Stimulated activated effector memory CD8-positive, alpha-beta T cell treated with anti-CD3 and anti-CD28 coated beads, Interleukin-12 subunit alpha, Interleukin-12 subunit beta, amount 100 ng/mL, for 72 hours (primary cell): ENCODE measurements around the gene SLC1A4.

Experiments
- ATAC-seq: fragments of 150-1000 bp; cut with Tn5 transposase; 2 replicates; pipeline ENCODE4 v1.10.0; 2021
- DNase-seq, 2 donors: peaks; one replicate each; pipeline ENCODE4 v3.0.0; 2021 to 2022; ENCODE audit warnings: low spot score in 2 of 2
- H3K27ac Mint-ChIP-seq: one replicate; pipeline ENCODE4 v1.8.0; 2022; ENCODE audit warnings: mild to moderate bottlenecking, mixed read lengths
- H3K36me3 Mint-ChIP-seq: one replicate; pipeline ENCODE4 v1.8.0; 2022; ENCODE audit warnings: mild to moderate bottlenecking, mixed read lengths
- H3K4me1 Mint-ChIP-seq: one replicate; pipeline ENCODE4 v1.8.0; 2022; ENCODE audit warnings: mixed read lengths
- H3K4me3 Mint-ChIP-seq: one replicate; pipeline ENCODE4 v1.8.0; 2022; ENCODE audit warnings: mild to moderate bottlenecking, mixed read lengths
- H3K9me3 Mint-ChIP-seq: one replicate; pipeline ENCODE4 v1.8.0; 2022; ENCODE audit warnings: mixed read lengths

The SLC1A4 gene

GRCh38 chr2:64979744-64980143, 9.5 kb upstream of the SLC1A4 start:
- ATAC-seq = no peak
- peaks cover 37% of the 10 kb centered on the region for H3K4me1 Mint-ChIP-seq
- no peak for DNase-seq
- no peak overlapping the region for H3K4me3 Mint-ChIP-seq
- no peaks in the 10 kb centered on the region for H3K9me3 Mint-ChIP-seq
- H3K36me3 Mint-ChIP-seq = no peaks in the 10 kb centered on the region
- no peak overlapping the region for H3K27ac Mint-ChIP-seq

DNA sequence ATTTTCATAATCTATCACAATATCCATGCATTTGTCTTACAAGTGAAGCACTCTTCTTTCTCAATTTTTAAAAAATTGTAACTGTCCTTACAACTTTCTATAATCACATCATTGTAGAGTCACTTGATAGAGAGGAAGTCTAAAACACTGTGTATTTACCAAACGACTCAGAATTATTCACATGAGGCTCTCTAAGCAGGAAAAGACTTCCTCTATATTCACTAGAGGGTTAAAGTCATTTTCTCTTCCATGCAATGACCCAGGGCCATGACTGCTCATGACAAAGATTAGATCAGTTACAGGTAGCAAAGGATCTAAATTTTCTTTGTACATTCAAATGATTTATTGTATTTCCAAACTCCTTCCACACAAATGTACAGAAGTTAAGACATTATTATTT, 9.0 kb upstream of the SLC1A4 start:
- Mint-ChIP-seq H3K36me3 (no peaks in the 10 kb centered on the region), H3K4me3 (no peak overlapping the region), H3K9me3 (no peaks in the 10 kb centered on the region), H3K4me1 (peaks cover 41% of the 10 kb centered on the region), H3K27ac (no peak overlapping the region)
- no peak for ATAC-seq
- no peak for DNase-seq

- DNase-seq = no peak
- H3K4me1 Mint-ChIP-seq = peaks cover 57% of the 10 kb centered on the region
- H3K36me3 Mint-ChIP-seq = no peaks in the 10 kb centered on the region
- no peaks in the 10 kb centered on the region for H3K9me3 Mint-ChIP-seq
- peak overlapping the region; percentile 82 for H3K27ac Mint-ChIP-seq
- H3K4me3 Mint-ChIP-seq = peak overlapping the region; percentile 13
- peak; percentile 78 for ATAC-seq
These were observed 6.8 kb upstream of the SLC1A4 start for GRCh38 chr2:64982311-64982857.

- Mint-ChIP-seq H3K27ac (peak overlapping the region; percentile 82), H3K36me3 (peaks cover 5% of the 10 kb centered on the region), H3K4me1 (peaks cover 63% of the 10 kb centered on the region), H3K4me3 (no peak overlapping the region), H3K9me3 (no peaks in the 10 kb centered on the region)
- ATAC-seq = no peak
- no peak for DNase-seq
These were observed 6.3 kb upstream of the SLC1A4 start for GRCh38 chr2:64982932-64983331.

- peaks cover 74% of the 10 kb centered on the region for H3K4me1 Mint-ChIP-seq
- peak overlapping the region; percentile 92 for H3K4me3 Mint-ChIP-seq
- peaks cover 18% of the 10 kb centered on the region for H3K36me3 Mint-ChIP-seq
- DNase-seq (peak in 1 of 2 donors; percentile 66), ATAC-seq (peak; percentile 53)
- no peaks in the 10 kb centered on the region for H3K9me3 Mint-ChIP-seq
- H3K27ac Mint-ChIP-seq = no peak overlapping the region
These were observed 3.8 kb upstream of the SLC1A4 start for GRCh38 chr2:64985447-64985846.

- ATAC-seq = peak; percentile 6
These were observed 1.9 kb upstream of the SLC1A4 start for GRCh38 chr2:64987001-64987955.

DNA sequence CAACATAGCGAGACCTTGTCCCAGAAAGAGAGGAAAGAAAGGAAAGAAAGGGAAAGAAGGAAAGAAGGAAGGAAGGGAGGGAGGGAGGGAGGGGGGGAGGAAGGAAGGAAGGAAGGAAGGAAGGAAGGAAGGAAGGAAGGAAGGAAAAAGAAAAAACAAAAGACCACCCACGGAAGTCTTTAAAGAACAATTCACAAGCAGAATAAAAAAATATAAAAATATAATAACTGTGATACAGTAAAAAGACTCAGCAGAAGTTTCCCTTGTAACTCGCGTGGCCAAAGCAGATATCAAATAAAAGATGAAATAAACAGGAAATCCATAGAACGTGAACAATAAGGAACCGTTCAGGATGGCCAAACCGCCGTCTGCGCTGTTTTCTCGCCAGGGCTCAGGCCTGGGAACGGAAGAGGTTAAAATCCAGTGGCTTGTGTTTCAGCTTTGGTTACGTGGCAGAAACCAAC, 1.2 kb upstream of the SLC1A4 start:
- DNase-seq (no peak), ATAC-seq (no peak)
- H3K9me3 Mint-ChIP-seq = no peaks in the 10 kb centered on the region
- peaks cover 79% of the 10 kb centered on the region for H3K4me1 Mint-ChIP-seq
- H3K36me3 Mint-ChIP-seq = peaks cover 26% of the 10 kb centered on the region
- H3K4me3 Mint-ChIP-seq = peak overlapping the region; percentile 92
- peak overlapping the region; percentile 90 for H3K27ac Mint-ChIP-seq

More at GRCh38 chr2:64987001-64987955, 1.9 kb upstream of the SLC1A4 start:
- H3K4me3 Mint-ChIP-seq = peak overlapping the region; percentile 92
- no peaks in the 10 kb centered on the region for H3K9me3 Mint-ChIP-seq
- DNase-seq = peak in 1 of 2 donors; percentile 56
- peak overlapping the region; percentile 90 for H3K27ac Mint-ChIP-seq
- peaks cover 20% of the 10 kb centered on the region for H3K36me3 Mint-ChIP-seq
- H3K4me1 Mint-ChIP-seq = peaks cover 79% of the 10 kb centered on the region

DNA sequence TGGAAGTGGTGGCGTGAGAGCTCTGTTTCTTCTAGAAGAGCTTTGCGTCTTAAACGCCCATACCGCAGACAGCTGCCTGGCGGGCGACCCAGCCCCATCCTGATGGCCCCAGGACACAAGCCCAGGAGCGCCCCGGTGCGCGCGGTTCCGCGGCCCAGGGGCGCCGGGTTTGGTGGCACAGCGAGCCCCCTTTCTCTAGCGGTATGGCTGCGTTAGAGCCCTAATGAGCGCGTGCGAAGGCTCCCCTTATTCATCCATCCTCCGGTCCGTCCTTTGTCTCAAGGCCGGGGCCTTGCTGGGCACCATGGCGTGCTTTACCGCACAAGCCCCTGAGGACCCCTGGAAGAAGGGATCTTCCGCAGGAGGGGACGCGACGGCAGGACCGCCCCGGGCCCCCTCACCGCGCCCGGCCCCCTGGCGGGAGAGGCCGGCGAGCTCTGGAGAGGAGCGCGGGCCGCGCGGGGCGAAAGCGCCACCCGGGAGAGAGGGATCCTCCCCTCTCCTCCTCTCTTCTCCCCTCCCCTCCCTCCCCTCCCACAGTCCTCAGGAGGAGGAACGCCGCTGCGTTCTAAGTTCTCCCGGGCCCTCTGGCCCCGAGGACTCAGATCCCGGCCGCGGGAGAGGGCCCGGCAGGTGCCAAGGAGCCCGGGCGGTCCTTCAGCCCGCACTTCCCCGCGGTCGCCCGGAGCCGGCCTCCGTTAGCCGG, 626 bp upstream of the SLC1A4 start:
- peak overlapping the region; percentile 90 for H3K27ac Mint-ChIP-seq
- ATAC-seq (peak; percentile 52), DNase-seq (peak; percentile 49 to 87)
- peaks cover 80% of the 10 kb centered on the region for H3K4me1 Mint-ChIP-seq
- H3K4me3 Mint-ChIP-seq = peak overlapping the region; percentile 92
- H3K9me3 Mint-ChIP-seq = no peaks in the 10 kb centered on the region
- H3K36me3 Mint-ChIP-seq = peaks cover 26% of the 10 kb centered on the region

DNA sequence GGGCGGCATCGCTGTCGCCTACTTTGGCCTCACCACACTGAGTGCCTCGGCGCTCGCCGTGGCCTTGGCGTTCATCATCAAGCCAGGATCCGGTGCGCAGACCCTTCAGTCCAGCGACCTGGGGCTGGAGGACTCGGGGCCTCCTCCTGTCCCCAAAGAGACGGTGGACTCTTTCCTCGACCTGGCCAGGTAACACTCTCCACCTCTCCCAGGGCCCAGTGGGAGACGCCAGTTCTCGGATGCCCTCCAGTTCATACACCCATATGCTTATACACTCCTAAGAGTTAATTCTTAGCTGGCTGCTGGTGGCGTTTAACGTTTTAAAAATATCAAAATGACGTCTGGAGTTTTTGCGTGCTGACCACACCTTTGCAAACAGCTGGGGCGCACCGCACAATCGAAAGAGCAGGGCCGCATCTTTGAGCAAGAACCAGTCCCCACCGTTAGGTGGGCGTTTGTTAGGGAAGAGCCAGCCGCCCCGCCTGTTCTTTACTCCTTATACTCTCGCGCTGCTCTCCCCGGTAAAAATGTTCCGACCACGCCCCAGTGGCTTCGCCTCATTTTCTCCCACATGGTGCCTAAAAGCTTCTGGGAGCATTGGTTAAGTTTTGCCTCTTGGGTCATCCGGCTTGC, 899 bp downstream of the SLC1A4 start:
- H3K36me3 Mint-ChIP-seq = peaks cover 26% of the 10 kb centered on the region
- H3K9me3 Mint-ChIP-seq = no peaks in the 10 kb centered on the region
- peak overlapping the region; percentile 90 for H3K27ac Mint-ChIP-seq
- peak overlapping the region; percentile 92 for H3K4me3 Mint-ChIP-seq
- no peak for ATAC-seq
- no peak for DNase-seq
- peaks cover 66% of the 10 kb centered on the region for H3K4me1 Mint-ChIP-seq

DNA sequence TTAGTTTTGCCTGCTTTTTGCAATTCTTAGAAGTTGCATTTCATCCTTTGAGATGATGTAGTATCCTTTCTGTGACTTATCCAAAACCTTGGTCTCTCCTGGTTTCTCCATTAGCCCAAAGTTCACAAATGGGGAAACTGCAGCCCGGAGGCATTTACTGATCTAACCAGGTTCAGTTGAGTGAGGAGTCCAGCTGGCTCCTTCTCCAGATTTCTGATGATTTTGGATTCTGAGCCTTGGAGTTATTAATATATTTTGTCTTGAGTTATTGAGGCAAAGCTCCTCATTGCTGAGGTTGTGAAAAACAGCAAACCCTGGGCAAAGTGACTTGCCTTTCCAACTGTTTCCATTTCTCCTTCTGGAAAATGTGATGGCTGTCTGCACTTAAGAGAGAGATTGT, 1.7 kb downstream of the SLC1A4 start:
- Mint-ChIP-seq H3K9me3 (no peaks in the 10 kb centered on the region), H3K4me3 (peak overlapping the region; percentile 92), H3K27ac (peak overlapping the region; percentile 90), H3K36me3 (peaks cover 26% of the 10 kb centered on the region), H3K4me1 (peaks cover 58% of the 10 kb centered on the region)
- DNase-seq = no peak
- ATAC-seq = no peak

GRCh38 chr2:64992218-64992617, 3.0 kb downstream of the SLC1A4 start:
- peak overlapping the region; percentile 92 for H3K4me3 Mint-ChIP-seq
- ATAC-seq (no peak), DNase-seq (no peak)
- H3K9me3 Mint-ChIP-seq = no peaks in the 10 kb centered on the region
- no peak overlapping the region for H3K27ac Mint-ChIP-seq
- H3K36me3 Mint-ChIP-seq = peaks cover 27% of the 10 kb centered on the region
- peaks cover 45% of the 10 kb centered on the region for H3K4me1 Mint-ChIP-seq

GRCh38 chr2:64992990-64993389, 3.8 kb downstream of the SLC1A4 start:
- Mint-ChIP-seq H3K4me3 (no peak overlapping the region), H3K36me3 (peaks cover 26% of the 10 kb centered on the region), H3K4me1 (peaks cover 37% of the 10 kb centered on the region), H3K9me3 (no peaks in the 10 kb centered on the region), H3K27ac (no peak overlapping the region)
- no peak for DNase-seq
- ATAC-seq = no peak

DNA sequence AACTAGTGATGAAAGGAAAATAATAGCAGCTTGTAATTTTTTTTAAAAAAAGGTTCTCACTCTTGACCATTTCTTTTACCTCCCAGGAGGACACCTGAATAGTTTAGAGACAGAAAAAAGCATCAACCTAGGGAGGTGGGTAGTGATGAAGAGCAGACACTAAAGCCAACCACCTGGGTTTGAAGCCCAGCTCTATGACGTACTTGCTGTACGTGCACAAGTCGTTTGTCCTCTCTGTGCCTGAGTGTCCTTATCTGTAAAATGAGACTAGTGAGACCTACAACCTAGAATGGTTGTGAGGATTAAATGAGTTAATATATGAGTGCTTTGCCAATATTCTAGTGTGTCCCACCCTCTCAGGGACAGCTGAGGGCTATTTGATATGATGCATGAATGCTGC, 5.8 kb downstream of the SLC1A4 start:
- H3K4me1 Mint-ChIP-seq = peaks cover 31% of the 10 kb centered on the region
- no peak overlapping the region for H3K27ac Mint-ChIP-seq
- peaks cover 17% of the 10 kb centered on the region for H3K36me3 Mint-ChIP-seq
- no peak overlapping the region for H3K4me3 Mint-ChIP-seq
- H3K9me3 Mint-ChIP-seq = no peaks in the 10 kb centered on the region
- no peak for DNase-seq
- ATAC-seq = no peak

DNA sequence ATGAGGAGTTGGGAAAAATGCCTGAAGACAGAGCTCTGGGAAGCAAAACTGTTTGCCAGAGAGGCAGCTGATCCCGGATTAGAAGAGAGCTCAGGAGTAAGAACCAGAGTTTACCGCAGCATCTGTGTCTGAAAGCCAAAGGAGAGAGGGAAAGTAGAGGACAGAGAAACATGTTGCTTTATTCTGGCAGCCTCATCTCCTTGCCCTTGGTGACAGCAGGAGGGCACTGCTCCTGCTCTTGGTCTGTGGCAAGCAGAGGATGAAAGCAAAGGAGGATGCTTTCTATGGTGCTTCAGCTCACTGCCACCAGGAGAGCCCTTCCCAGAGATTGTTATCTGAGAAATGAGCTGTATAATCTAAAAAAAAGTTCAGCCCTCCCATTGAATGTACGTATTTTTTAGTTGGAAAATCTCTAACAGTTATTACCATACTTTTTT, 7.7 kb downstream of the SLC1A4 start:
- Mint-ChIP-seq H3K4me3 (no peak overlapping the region), H3K27ac (no peak overlapping the region), H3K36me3 (peaks cover 15% of the 10 kb centered on the region), H3K9me3 (no peaks in the 10 kb centered on the region), H3K4me1 (peaks cover 14% of the 10 kb centered on the region)
- ATAC-seq (no peak), DNase-seq (no peak)

DNA sequence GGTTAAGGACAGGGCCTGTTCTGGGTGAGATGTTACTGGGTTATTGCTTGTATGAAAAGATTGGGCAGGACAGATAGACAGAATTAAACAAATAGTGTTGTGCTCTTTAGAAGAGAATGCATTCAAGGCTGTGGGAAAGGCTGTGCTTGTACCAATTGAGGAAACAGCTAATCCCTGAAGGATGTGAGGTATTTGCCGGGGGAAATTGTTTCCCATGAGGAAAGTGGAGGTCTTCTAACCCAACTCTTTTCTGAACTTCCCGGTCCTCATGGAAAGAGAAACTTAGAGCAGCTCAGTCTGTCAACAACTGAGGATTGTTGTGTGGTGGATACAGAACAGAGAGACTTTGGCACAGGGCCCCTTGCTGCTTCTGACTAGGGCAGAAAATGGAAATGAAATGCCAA, 9.5 kb downstream of the SLC1A4 start:
- no peak overlapping the region for H3K27ac Mint-ChIP-seq
- H3K9me3 Mint-ChIP-seq = no peaks in the 10 kb centered on the region
- ATAC-seq = no peak

More for the DNA sequence above, 9.5 kb downstream of the SLC1A4 start:
- Mint-ChIP-seq H3K36me3 (peaks cover 27% of the 10 kb centered on the region), H3K4me1 (no peaks in the 10 kb centered on the region), H3K4me3 (no peak overlapping the region)
- no peak for DNase-seq
